Measurements from ENCODE around the gene TSPYL6.

GRCh38 chr2:54261537-54261936, 5.5 kb upstream of the TSPYL6 start:
- TF ChIP-seq CTCF (conservative IDR thresholded peaks at IDR 0.05 in 1 of 2, IDR thresholded peaks at IDR 0.05 in 1 of 2; ENCODE audit: extremely low read depth in 1 of 2, insufficient read depth in 1 of 2, low read depth in 1 of 2, low read length in 2 of 2) (no peak), EZH2 (IDR thresholded peaks at IDR 0.05; ENCODE audit: borderline replicate concordance, low read length) (no peak)

Data from mammary epithelial cell (primary cell).